CD14-positive monocyte (primary cell): Measurements from ENCODE around the gene MED15. TPM values are rescaled to one million over a fixed set of nuclear protein-coding genes. Genes with fewer than 3 reads are reported as not detected.
"Not testable (repeated sequence)": the region's sequence is repeated elsewhere in the genome, so short reads cannot be mapped to it uniquely, and the experiment has no call there.

ENCODE experiments used
- DNase-seq, 3 donors: peaks; one replicate each; pipeline ENCODE4 v3.0.0-alpha.2; 2011 to 2022
- H2AFZ ChIP-seq: 2 replicates; pipeline ENCODE4 v1.6.0; 2012; ENCODE audit warnings: mild to moderate bottlenecking, low read depth, low read length, inconsistent platforms; ENCODE audit not compliant: insufficient read depth, poor library complexity, severe bottlenecking
- H3K27ac ChIP-seq, 2 donors: 1 replicate in 1 of 2; 2 replicates in 1 of 2; pipeline ENCODE4 v1.5.1; 2012 to 2013; ENCODE audit warnings: low read length in 2 of 2, control low read depth in 1 of 2, inconsistent platforms in 1 of 2, low read depth in 1 of 2, mild to moderate bottlenecking in 1 of 2
- H3K27me3 ChIP-seq, 2 donors: one replicate each; pipeline versions ENCODE4 v1.6.0 to v1.6.1; 2011 to 2013; ENCODE audit warnings: low read length in 2 of 2; ENCODE audit not compliant: control insufficient read depth in 2 of 2, insufficient read depth in 2 of 2
- H3K36me3 ChIP-seq, 2 donors: replicated peaks in 1 of 2; 1 replicate in 1 of 2; 2 replicates in 1 of 2; pipeline versions ENCODE4 v1.5.1 to v1.6.1; 2012 to 2013; ENCODE audit warnings: low read length in 2 of 2, control low read depth in 1 of 2, inconsistent platforms in 1 of 2, mild to moderate bottlenecking in 1 of 2; ENCODE audit not compliant: insufficient read depth in 2 of 2, control insufficient read depth in 1 of 2
- H3K4me1 ChIP-seq, 2 donors: 1 replicate in 1 of 2; 2 replicates in 1 of 2; pipeline versions ENCODE4 v1.5.1 to v1.6.1; 2012 to 2013; ENCODE audit warnings: low read length in 2 of 2, control low read depth in 1 of 2, inconsistent platforms in 1 of 2, mild to moderate bottlenecking in 1 of 2, moderate library complexity in 1 of 2; ENCODE audit not compliant: insufficient read depth in 2 of 2, control insufficient read depth in 1 of 2
- H3K4me2 ChIP-seq: replicated peaks from 2 replicates; pipeline ENCODE3; 2012; ENCODE audit warnings: low read length, moderate library complexity, mild to moderate bottlenecking; ENCODE audit not compliant: poor library complexity, severe bottlenecking; ENCODE audit errors: extremely low read depth
- H3K4me3 ChIP-seq, 3 experiments: fragments of 200-600 bp in 1 of 3; sonication (generic) in 1 of 3; replicated peaks in 1 of 3; 1 replicate in 2 of 3; 2 replicates in 1 of 3; pipeline ENCODE4 v1.5.1; 2011 to 2013; ENCODE audit warnings: low read length in 3 of 3, mild to moderate bottlenecking in 3 of 3, control low read depth in 2 of 3, low read depth in 2 of 3, inconsistent platforms in 1 of 3, moderate library complexity in 1 of 3
- H3K79me2 ChIP-seq: 2 replicates; pipeline ENCODE4 v1.6.0; 2012; ENCODE audit warnings: mild to moderate bottlenecking, control low read depth, inconsistent platforms, low read length, moderate library complexity; ENCODE audit not compliant: insufficient read depth
- H3K9ac ChIP-seq: 2 replicates; pipeline ENCODE4 v1.6.0; 2017; ENCODE audit warnings: low read length, mild to moderate bottlenecking; ENCODE audit not compliant: insufficient read depth, poor library complexity, severe bottlenecking
- H3K9me3 ChIP-seq, 2 donors: replicated peaks in 1 of 2; 1 replicate in 1 of 2; 2 replicates in 1 of 2; pipeline versions ENCODE4 v1.5.1 to v1.6.1; 2012 to 2013; ENCODE audit warnings: low read length in 2 of 2, control low read depth in 1 of 2; ENCODE audit not compliant: control insufficient read depth in 1 of 2, insufficient read depth in 1 of 2
- H4K20me1 ChIP-seq: 2 replicates; pipeline ENCODE4 v1.6.0; 2012; ENCODE audit warnings: mild to moderate bottlenecking, low read length, control low read depth, moderate library complexity; ENCODE audit not compliant: insufficient read depth
- H3K27ac Mint-ChIP-seq, 7 donors: one replicate each; pipeline ENCODE4 v1.8.0; 2020; ENCODE audit warnings: mild to moderate bottlenecking in 7 of 7, mixed read lengths in 7 of 7, moderate library complexity in 6 of 7, inconsistent platforms in 2 of 7
- H3K27me3 Mint-ChIP-seq, 3 donors: one replicate each; pipeline ENCODE4 v1.8.0; 2021 to 2022; ENCODE audit warnings: low read depth in 3 of 3, mild to moderate bottlenecking in 3 of 3, mixed read lengths in 3 of 3, moderate library complexity in 3 of 3, inconsistent platforms in 1 of 3
- H3K36me3 Mint-ChIP-seq, 2 donors: one replicate each; pipeline ENCODE4 v1.8.0; 2020; ENCODE audit warnings: mixed read lengths in 2 of 2, inconsistent platforms in 1 of 2, mild to moderate bottlenecking in 1 of 2
- H3K4me1 Mint-ChIP-seq: one replicate; pipeline ENCODE4 v1.8.0; 2020; ENCODE audit warnings: mild to moderate bottlenecking, mixed read lengths
- H3K4me3 Mint-ChIP-seq, 2 donors: one replicate each; pipeline ENCODE4 v1.8.0; 2020; ENCODE audit warnings: mild to moderate bottlenecking in 2 of 2, mixed read lengths in 2 of 2, moderate library complexity in 1 of 2
- H3K9me3 Mint-ChIP-seq, 7 donors: one replicate each; pipeline ENCODE4 v1.8.0; 2020 to 2022; ENCODE audit warnings: mixed read lengths in 7 of 7, mild to moderate bottlenecking in 6 of 7, moderate library complexity in 6 of 7, inconsistent platforms in 2 of 7
- CTCF ChIP-seq: fragments of 200-600 bp; IDR thresholded peaks from one replicate; pipeline ENCODE4 v1.8.0; 2022; ENCODE audit warnings: antibody characterized with exemption, mild to moderate bottlenecking
- WGBS: methylation state at CpG from one replicate; pipeline ENCODE4 v1.1.5; 2013; ENCODE audit warnings: missing lambda C conversion rate; ENCODE audit not compliant: insufficient coverage; 5-methylcytosine and 5-hydroxymethylcytosine counted together
- intact Hi-C, 2 donors: fragments of 100-400 bp; cut with micrococcal nuclease; formaldehyde crosslinking; loops; one replicate each; pipeline versions ENCODE4 v1.15.0 to v1.15.1; 2023
- polyA plus RNA-seq, 3 donors: library from polyadenylated mRNA; depleted of rRNA in 1 of 3; unstranded in 2 of 3; stranded (reverse) in 1 of 3; fragments of 300-500 nt in 2 of 3; fragments of >200 nt in 1 of 3; fragmentation: Illumina TruSeq in 2 of 3; gene quantifications; 1 replicate in 2 of 3; 2 replicates in 1 of 3; pipeline ENCODE4 v1.2.3, GENCODE V29; 2012 to 2021

The MED15 gene
- polyA plus RNA-seq, 3 donors: 10.0 to 126 (median 17.8) TPM

DNA sequence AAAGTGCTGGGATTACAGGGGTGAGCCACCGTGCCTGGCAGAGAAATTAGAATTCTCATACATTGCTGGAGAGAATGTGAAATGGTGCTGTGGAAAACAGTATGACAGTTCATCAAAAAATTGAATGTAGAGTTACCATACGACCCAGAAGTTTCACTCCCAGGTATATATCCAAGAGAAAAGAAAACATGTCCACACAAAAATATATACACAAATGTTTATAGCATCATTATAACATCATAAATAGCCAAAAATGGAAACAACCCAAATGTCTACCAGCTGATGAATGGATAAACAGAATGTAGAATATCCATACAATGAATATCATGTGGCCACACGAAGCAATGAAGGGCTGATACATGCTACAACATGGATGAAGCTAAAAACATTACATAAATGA lies 34.6 kb downstream of the MED15 start:
- Histone ChIP-seq H3K27ac (no peak overlapping the region), H3K9ac (no peak overlapping the region), H3K4me1 (no peaks in the 10 kb centered on the region), H3K9me3 (no peaks in the 10 kb centered on the region), H3K36me3 (peaks cover 47 to 88% of the 10 kb centered on the region in 2 donors), H4K20me1 (peaks cover 97% of the 10 kb centered on the region), H2AFZ (no peak overlapping the region), H3K27me3 (no peaks in the 10 kb centered on the region), H3K4me3 (no peak overlapping the region), H3K79me2 (peaks cover 84% of the 10 kb centered on the region), H3K4me2 (no peak overlapping the region)
- no peak for TF ChIP-seq CTCF
- Mint-ChIP-seq H3K27ac (peak overlapping the region in 1 of 7 donors; percentile 49), H3K27me3 (peaks cover 0 to 2% (median 0%) of the 10 kb centered on the region in 3 donors), H3K9me3 (no peaks in the 10 kb centered on the region), H3K4me3 (no peak overlapping the region), H3K4me1 (no peaks in the 10 kb centered on the region), H3K36me3 (peaks cover 69 to 88% of the 10 kb centered on the region in 2 donors)
- no CpG with 5 or more reads among the region's 3 CpGs for WGBS
- intact Hi-C loops: no loop called here
- no peak for DNase-seq

DNA sequence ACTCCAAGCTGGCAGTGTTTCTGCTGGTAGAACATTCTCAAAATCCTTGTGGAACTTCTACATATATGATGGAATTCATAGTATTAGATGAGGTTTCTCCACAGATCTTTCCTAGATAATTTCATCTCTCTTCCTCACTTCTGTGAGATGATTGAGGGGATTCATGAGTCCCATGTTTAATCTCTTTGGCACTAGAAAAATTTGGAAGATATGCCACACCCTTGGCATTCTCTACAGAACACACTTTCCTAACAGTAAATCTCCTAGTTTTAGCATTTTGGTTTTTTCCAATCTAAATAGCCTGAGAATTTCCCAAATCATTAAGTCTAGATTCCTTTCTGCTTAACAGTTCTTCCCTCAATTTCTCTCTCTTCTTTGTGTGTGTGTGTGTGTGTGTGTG lies 35.3 kb downstream of the MED15 start:
- peaks cover 40 to 81% of the 10 kb centered on the region in 2 donors for H3K36me3 ChIP-seq
- H3K4me1 ChIP-seq: no peaks in the 10 kb centered on the region
- no peak overlapping the region for H3K9ac ChIP-seq
- no peak overlapping the region for H3K4me3 ChIP-seq
- H3K36me3 Mint-ChIP-seq: peaks cover 63 to 84% of the 10 kb centered on the region in 2 donors
- peaks cover 0 to 2% (median 0%) of the 10 kb centered on the region in 3 donors for H3K27me3 Mint-ChIP-seq
- DNase-seq: no peak
- H3K27me3 ChIP-seq: no peaks in the 10 kb centered on the region
- peaks cover 97% of the 10 kb centered on the region for H4K20me1 ChIP-seq
- H3K9me3 Mint-ChIP-seq: no peaks in the 10 kb centered on the region
- H3K9me3 ChIP-seq: no peaks in the 10 kb centered on the region
- no peak overlapping the region for H3K4me3 Mint-ChIP-seq
- H3K27ac Mint-ChIP-seq: no peak overlapping the region
- peak overlapping the region in 1 of 2 donors; percentile 2 for H3K27ac ChIP-seq
- no peaks in the 10 kb centered on the region for H3K4me1 Mint-ChIP-seq
- no peak overlapping the region for H3K4me2 ChIP-seq
- intact Hi-C loops: no loop called here
- TF ChIP-seq CTCF: no peak
- no peak overlapping the region for H2AFZ ChIP-seq
- peaks cover 84% of the 10 kb centered on the region for H3K79me2 ChIP-seq

DNA sequence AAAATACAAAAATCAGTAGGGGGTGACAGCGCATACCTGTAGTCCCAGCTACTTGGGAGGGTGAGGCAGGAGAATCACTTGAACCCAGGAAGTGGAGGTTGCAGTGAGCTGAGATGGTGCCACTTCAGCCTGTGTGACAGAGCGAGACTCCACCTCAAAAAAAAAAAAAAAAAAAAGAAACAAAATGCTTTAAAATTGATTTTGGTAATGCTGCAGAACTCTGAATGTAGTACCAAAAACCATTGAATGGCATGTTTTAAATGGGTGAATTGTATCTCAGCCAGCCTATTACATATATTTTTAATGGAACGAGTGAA lies 37.9 kb downstream of the MED15 start:
- H3K4me2 ChIP-seq, H3K27me3 Mint-ChIP-seq, H3K4me1 ChIP-seq, H3K4me3 Mint-ChIP-seq, intact Hi-C loops, H3K9me3 ChIP-seq, H3K27me3 ChIP-seq, H3K9ac ChIP-seq, H3K27ac Mint-ChIP-seq, H3K9me3 Mint-ChIP-seq, H3K4me3 ChIP-seq, DNase-seq, H2AFZ ChIP-seq, H3K27ac ChIP-seq: not testable (repeated sequence)
- Histone ChIP-seq H3K36me3 (peaks cover 16 to 78% of the 10 kb centered on the region in 2 donors), H3K79me2 (peaks cover 88% of the 10 kb centered on the region), H4K20me1 (peaks cover 97% of the 10 kb centered on the region)
- peaks cover 16% of the 10 kb centered on the region for H3K4me1 Mint-ChIP-seq
- WGBS: no CpG with 5 or more reads among the region's 3 CpGs
- peaks cover 53 to 70% of the 10 kb centered on the region in 2 donors for H3K36me3 Mint-ChIP-seq
